ENCODE results near the gene AAR2. TPM values are rescaled to one million over a fixed set of nuclear protein-coding genes. Genes with fewer than 3 reads are reported as not detected.

Gene AAR2
- total RNA-seq, 1 donor from 2014 or later, result 51.4 TPM

- peaks cover 3 to 7% of the 10 kb centered on the region in 2 donors for H3K4me1 ChIP-seq
- intact Hi-C loops (cut with DNase I), result no loop called here
- no peak within 1 kb of the TSS for H3K27ac ChIP-seq
- H3K36me3 ChIP-seq, result no peaks in the 10 kb centered on the region
- peak within 1 kb of the TSS; percentile 39 to 55 for H3K4me3 ChIP-seq
- peaks cover 13% of the 10 kb centered on the region for H3K27me3 ChIP-seq
- TF ChIP-seq CTCF (IDR thresholded peaks at IDR 0.05), result no peak
- no peak for DNase-seq (ENCODE audit: low spot score in 2 of 2)
- H3K9me3 ChIP-seq, result no peaks in the 10 kb centered on the region
Measured at GRCh38 chr20:36305602-36306551, 69.6 kb downstream of the AAR2 start, which contains the start of gene DLGAP4. Gene DLGAP4 (plus strand): TSS chr20:36306339. CDS start chr20:36431718, 125,379 bp downstream.

Other genes with a start within 250 kb of the AAR2 start
- gene EPB41L1, start 81.7 kb upstream of the AAR2 start, total RNA-seq, result 16.7 TPM
- gene DLGAP4, start 69.9 kb downstream of the AAR2 start, total RNA-seq, result 98.2 TPM

Measured in ascending aorta (tissue), 2 donors.